A549 (cell line): ENCODE measurements around the gene TNNI3. TPM values are rescaled to one million over a fixed set of nuclear protein-coding genes. Genes with fewer than 3 reads are reported as not detected.

ENCODE experiments used
- ATAC-seq, 2 experiments: fragments of 200-7000 bp in 1 of 2; fragments of >200 bp in 1 of 2; cut with Nextera tagmentation in 1 of 2; cut with Tn5 transposase in 1 of 2; 3 replicates each; pipeline versions ENCODE4 v1.8.0 to v1.9.1; 2018 to 2020; ENCODE audit warnings: mild to moderate bottlenecking in 1 of 2, moderate library complexity in 1 of 2
- CTCF ChIA-PET: fragments of 300-600 bp; sonication (Branson Sonifier 250); formaldehyde crosslinking; extraction: SDS; loops from one replicate; lab custom pipeline; 2021; ENCODE audit warnings: antibody characterized with exemption, inconsistent platforms; lab: Yijun Ruan, JAX
- POLR2A ChIA-PET: fragments of 350-600 bp; formaldehyde crosslinking; extraction: SDS; loops from one replicate; lab custom pipeline; 2021; ENCODE audit warnings: antibody characterized with exemption, inconsistent platforms; lab: Yijun Ruan, JAX
- DNase-seq, 2 experiments: peaks; one replicate each; pipeline versions ENCODE4 v3.0.0 to v3.0.0-alpha.2; 2011 to 2016; ENCODE audit warnings: low read depth in 1 of 2, low spot score in 1 of 2
- FAIRE-seq: peaks from 2 replicates; lab custom pipeline; 2011; peaks lifted over from hg19 to GRCh38; lab: Jason Lieb, UNC
- H3K27ac ChIP-seq, 2 experiments: fragments of >200 bp; sonication (Bioruptor Twin); formaldehyde crosslinking; 3 replicates each; pipeline ENCODE4 v1.5.1; 2016 to 2017
- H3K4me1 ChIP-seq: fragments of >200 bp; sonication (Bioruptor Twin); formaldehyde crosslinking; 3 replicates; pipeline ENCODE4 v1.6.1; 2016
- H3K4me2 ChIP-seq: fragments of >200 bp; sonication (Bioruptor Twin); formaldehyde crosslinking; 3 replicates; pipeline ENCODE4 v1.6.1; 2016
- H3K4me3 ChIP-seq: fragments of >200 bp; sonication (Bioruptor Twin); formaldehyde crosslinking; 3 replicates; pipeline ENCODE4 v1.5.1; 2016
- H3K9me3 ChIP-seq: fragments of >200 bp; sonication (Bioruptor Twin); formaldehyde crosslinking; 3 replicates; pipeline ENCODE4 v1.6.1; 2016
- BHLHE40 ChIP-seq: IDR thresholded peaks from 2 replicates; pipeline ENCODE4 v1.6.1; 2012; ENCODE audit warnings: low read depth, low read length, inconsistent platforms
- CBX8 ChIP-seq: fragments of 200-600 bp; sonication (generic); IDR thresholded peaks from 2 replicates; pipeline ENCODE4 v1.6.1; 2016
- CEBPB ChIP-seq, 2 experiments: fragments of >200 bp in 1 of 2; sonication (Bioruptor Twin) in 1 of 2; formaldehyde crosslinking in 1 of 2; IDR thresholded peaks; 2 replicates each; pipeline ENCODE4 v1.6.1; 2012 to 2016
- CHD4 ChIP-seq: fragments of 200-600 bp; sonication (generic); IDR thresholded peaks from 2 replicates; pipeline ENCODE4 v1.6.1; 2016; ENCODE audit warnings: antibody characterized with exemption, mild to moderate bottlenecking, borderline replicate concordance
- FOXS1 ChIP-seq: fragments of 250-450 bp; sonication (Bioruptor Pico); IDR thresholded peaks from 2 replicates; pipeline ENCODE4 v1.5.0; 2020; ENCODE audit warnings: mild to moderate bottlenecking, moderate library complexity
- GATA3 ChIP-seq: IDR thresholded peaks from 2 replicates; pipeline ENCODE4 v1.6.1; 2012; ENCODE audit warnings: borderline replicate concordance
- HOXB13 ChIP-seq: fragments of 250-450 bp; sonication (Bioruptor Pico); IDR thresholded peaks from 2 replicates; pipeline ENCODE4 v1.5.0; 2020; ENCODE audit warnings: low read depth, mild to moderate bottlenecking, moderate library complexity
- JUNB ChIP-seq: fragments of >200 bp; sonication (Bioruptor Twin); formaldehyde crosslinking; IDR thresholded peaks from 2 replicates; pipeline ENCODE4 v1.6.1; 2016
- KDM5A ChIP-seq: fragments of 200-600 bp; sonication (generic); IDR thresholded peaks from 2 replicates; pipeline ENCODE4 v1.6.1; 2016; ENCODE audit warnings: antibody characterized with exemption, mild to moderate bottlenecking
- MYC ChIP-seq: IDR thresholded peaks from 2 replicates; pipeline ENCODE4 v1.6.1; 2012; ENCODE audit warnings: mild to moderate bottlenecking, inconsistent platforms, low read length, improper control_type of control experiment, borderline replicate concordance
- NR3C1 ChIP-seq: fragments of >200 bp; sonication (Bioruptor Twin); formaldehyde crosslinking; IDR thresholded peaks from 3 replicates; pipeline ENCODE4 v1.6.1; 2017
- POLR2AphosphoS2 ChIP-seq: conservative IDR thresholded peaks from 2 replicates; pipeline ENCODE4 v1.6.1; 2012; ENCODE audit warnings: low read length, improper control_type of control experiment, inconsistent platforms
- RAD21 ChIP-seq, 2 experiments: fragments of >200 bp in 1 of 2; sonication (Bioruptor Twin) in 1 of 2; formaldehyde crosslinking in 1 of 2; IDR thresholded peaks in 1 of 2; conservative IDR thresholded peaks in 1 of 2; 2 replicates in 1 of 2; 3 replicates in 1 of 2; pipeline ENCODE4 v1.6.1; 2012 to 2018; ENCODE audit warnings: inconsistent platforms in 1 of 2
- RARB ChIP-seq: fragments of 250-450 bp; sonication (Bioruptor Pico); IDR thresholded peaks from 2 replicates; pipeline ENCODE4 v1.8.0; 2021; ENCODE audit warnings: mild to moderate bottlenecking, moderate library complexity
- SREBF2 ChIP-seq: fragments of 450-650 bp; IDR thresholded peaks from 2 replicates; pipeline ENCODE4 v1.6.1; 2014; ENCODE audit warnings: mild to moderate bottlenecking, moderate library complexity
- TFCP2L1 ChIP-seq: fragments of 250-450 bp; sonication (Bioruptor Pico); IDR thresholded peaks from 2 replicates; pipeline ENCODE4 v1.5.0; 2021; ENCODE audit warnings: mild to moderate bottlenecking
- ZNF302 ChIP-seq: fragments of 250-450 bp; sonication (Bioruptor Pico); IDR thresholded peaks from 2 replicates; pipeline ENCODE4 v1.9.0; 2021; ENCODE audit warnings: inconsistent platforms, mild to moderate bottlenecking, moderate library complexity
- WGBS: methylation state at CpG from one replicate; pipeline ENCODE4 v1.1.6; 2017; ENCODE audit errors: missing lambda C conversion rate; 5-methylcytosine and 5-hydroxymethylcytosine counted together
- polyA plus RNA-seq, 4 experiments: library from polyadenylated mRNA; depleted of rRNA in 3 of 4; stranded (reverse); fragments of >200 nt; fragmentation: RNase III in 1 of 4; extraction: RNeasy Plus Mini Kit Qiagen cat#74134 plus additional on column Dnase treatment in 1 of 4; gene quantifications; 2 replicates in 3 of 4; 3 replicates in 1 of 4; pipeline ENCODE4 v1.2.3, GENCODE V29; 2011 to 2017
- TF ChIP-seq, protein P1 (sequence below): fragments of 250-450 bp; sonication (Bioruptor Pico); IDR thresholded peaks from 2 replicates; pipeline ENCODE4 v1.5.0; 2020; ENCODE audit warnings: low read depth, mild to moderate bottlenecking, moderate library complexity
- TF ChIP-seq, protein P2 (sequence below): fragments of >200 bp; sonication (Bioruptor Twin); formaldehyde crosslinking; IDR thresholded peaks from 3 replicates; pipeline ENCODE4 v1.5.1; 2016
- TF ChIP-seq, protein P3 (sequence below): IDR thresholded peaks from 2 replicates; pipeline ENCODE4 v1.6.1; 2012
- TF ChIP-seq, protein P4 (sequence below): IDR thresholded peaks from 2 replicates; pipeline ENCODE4 v1.6.1; 2012
- TF ChIP-seq, protein P5 (sequence below): fragments of 250-450 bp; sonication (Bioruptor Pico); IDR thresholded peaks from 2 replicates; pipeline ENCODE4 v1.5.0; 2021; ENCODE audit warnings: mild to moderate bottlenecking, moderate library complexity, borderline replicate concordance
- TF ChIP-seq, protein P6 (sequence below): fragments of >200 bp; sonication (Bioruptor Twin); formaldehyde crosslinking; IDR thresholded peaks from 3 replicates; pipeline ENCODE4 v1.6.1; 2016
- TF ChIP-seq, protein P7 (sequence below): IDR thresholded peaks from 2 replicates; pipeline ENCODE4 v1.6.1; 2012; ENCODE audit warnings: low read depth, borderline replicate concordance

Gene TNNI3
- polyA plus RNA-seq, 2 of the 4 experiments (the other 2 are of a cell fraction): 6.5 to 7.8 TPM

DNA sequence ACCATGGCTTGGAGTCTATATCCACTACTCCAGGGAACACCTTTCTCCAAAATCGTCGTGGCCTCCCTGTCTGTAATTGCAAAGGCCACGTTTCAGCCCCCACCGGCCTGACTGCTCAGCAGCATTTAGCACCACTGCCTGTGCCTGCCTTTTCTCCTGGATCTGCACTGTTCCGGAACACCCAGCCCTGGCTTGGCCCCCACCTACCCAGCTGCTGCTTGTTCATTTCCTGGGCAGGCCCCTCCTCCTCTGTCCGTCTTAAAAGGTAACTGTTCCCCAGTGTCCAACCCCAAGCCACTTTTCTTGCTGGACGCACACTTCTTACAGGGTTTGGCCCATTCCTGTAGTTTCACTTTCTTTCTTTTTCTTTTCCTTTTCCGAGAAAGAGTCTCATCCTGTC is 31.1 kb upstream of the TNNI3 start:
- POLR2A ChIA-PET: interaction anchor here (0.6 to 1.6 kb wide), 5 partner anchors 9 to 219 kb away, joined by 3 to 5 read pairs (median 4); partner anchors contain the start of genes PPP1R12C, PTPRH, SYT5 and UBE2S
- H3K27ac ChIP-seq: peak overlapping the region; percentile 73 to 90
- TF ChIP-seq, protein P1, sequence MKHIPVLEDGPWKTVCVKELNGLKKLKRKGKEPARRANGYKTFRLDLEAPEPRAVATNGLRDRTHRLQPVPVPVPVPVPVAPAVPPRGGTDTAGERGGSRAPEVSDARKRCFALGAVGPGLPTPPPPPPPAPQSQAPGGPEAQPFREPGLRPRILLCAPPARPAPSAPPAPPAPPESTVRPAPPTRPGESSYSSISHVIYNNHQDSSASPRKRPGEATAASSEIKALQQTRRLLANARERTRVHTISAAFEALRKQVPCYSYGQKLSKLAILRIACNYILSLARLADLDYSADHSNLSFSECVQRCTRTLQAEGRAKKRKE (CRISPR knock-in tag): no peak
- TF ChIP-seq CEBPB (IDR thresholded peaks at IDR 0.05) (no peak), HOXB13 (no peak)
- TF ChIP-seq, protein P2, sequence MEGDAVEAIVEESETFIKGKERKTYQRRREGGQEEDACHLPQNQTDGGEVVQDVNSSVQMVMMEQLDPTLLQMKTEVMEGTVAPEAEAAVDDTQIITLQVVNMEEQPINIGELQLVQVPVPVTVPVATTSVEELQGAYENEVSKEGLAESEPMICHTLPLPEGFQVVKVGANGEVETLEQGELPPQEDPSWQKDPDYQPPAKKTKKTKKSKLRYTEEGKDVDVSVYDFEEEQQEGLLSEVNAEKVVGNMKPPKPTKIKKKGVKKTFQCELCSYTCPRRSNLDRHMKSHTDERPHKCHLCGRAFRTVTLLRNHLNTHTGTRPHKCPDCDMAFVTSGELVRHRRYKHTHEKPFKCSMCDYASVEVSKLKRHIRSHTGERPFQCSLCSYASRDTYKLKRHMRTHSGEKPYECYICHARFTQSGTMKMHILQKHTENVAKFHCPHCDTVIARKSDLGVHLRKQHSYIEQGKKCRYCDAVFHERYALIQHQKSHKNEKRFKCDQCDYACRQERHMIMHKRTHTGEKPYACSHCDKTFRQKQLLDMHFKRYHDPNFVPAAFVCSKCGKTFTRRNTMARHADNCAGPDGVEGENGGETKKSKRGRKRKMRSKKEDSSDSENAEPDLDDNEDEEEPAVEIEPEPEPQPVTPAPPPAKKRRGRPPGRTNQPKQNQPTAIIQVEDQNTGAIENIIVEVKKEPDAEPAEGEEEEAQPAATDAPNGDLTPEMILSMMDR: no peak
- TF ChIP-seq, protein P3, sequence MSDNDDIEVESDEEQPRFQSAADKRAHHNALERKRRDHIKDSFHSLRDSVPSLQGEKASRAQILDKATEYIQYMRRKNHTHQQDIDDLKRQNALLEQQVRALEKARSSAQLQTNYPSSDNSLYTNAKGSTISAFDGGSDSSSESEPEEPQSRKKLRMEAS: no peak
- H3K4me1 ChIP-seq: peaks cover 14% of the 10 kb centered on the region
- ATAC-seq (peak in 1 of 2 experiments; percentile 6; a peak in 1 of 6 replicates), FAIRE-seq (no peak), DNase-seq (no peak)
- H3K4me3 ChIP-seq: no peak overlapping the region
- H3K9me3 ChIP-seq: no peaks in the 10 kb centered on the region
- WGBS: 90% methylated on average over 8 of the region's 8 CpGs
- CTCF ChIA-PET: interaction anchor here (0.9 to 2.3 kb wide), 6 partner anchors 11 to 195 kb away, joined by 3 to 9 read pairs (median 3); partner anchors contain the start of genes DNAAF3 and TMEM190
- H3K4me2 ChIP-seq: peak overlapping the region; percentile 73

DNA sequence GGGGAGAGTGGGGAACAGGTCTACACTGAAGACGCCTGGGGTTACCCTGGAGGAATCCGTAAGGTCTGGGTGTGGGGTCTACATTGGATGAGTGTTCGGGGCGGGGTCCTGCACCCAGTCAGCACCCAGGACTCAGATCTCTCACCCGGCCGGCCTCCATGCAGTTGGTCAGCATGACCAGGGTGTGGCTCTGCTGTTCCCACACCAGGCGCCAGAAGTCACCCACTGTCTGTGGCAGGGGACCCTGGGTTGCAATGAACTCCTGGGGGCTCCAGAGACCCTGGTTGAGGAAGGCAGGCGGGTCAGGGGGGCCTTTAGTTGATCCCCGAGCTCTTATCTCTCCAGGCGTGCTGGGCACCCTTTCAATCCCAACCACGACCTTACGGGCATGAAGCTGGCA is 28.5 kb upstream of the TNNI3 start:
- CTCF ChIA-PET: interaction anchor here (0.9 to 1.3 kb wide), 2 partner anchors 11 to 26 kb away, joined by 3 read pairs; no protein-coding TSS in a partner anchor
- Histone ChIP-seq H3K4me2 (no peak overlapping the region), H3K4me1 (peaks cover 14% of the 10 kb centered on the region), H3K9me3 (no peaks in the 10 kb centered on the region), H3K4me3 (no peak overlapping the region), H3K27ac (no peak overlapping the region)
- POLR2A ChIA-PET: no interaction called here
- no peak for FAIRE-seq
- 70% methylated on average over 12 of the region's 12 CpGs for WGBS
- no peak for ATAC-seq
- no peak for TF ChIP-seq CEBPB (IDR thresholded peaks at IDR 0.05)
- TF ChIP-seq, protein P2: no peak
- no peak for TF ChIP-seq CHD4
- TF ChIP-seq BHLHE40: no peak
- no peak for TF ChIP-seq GATA3
- TF ChIP-seq NR3C1: no peak
- TF ChIP-seq CBX8: no peak
- no peak for TF ChIP-seq JUNB
- no peak for TF ChIP-seq KDM5A
- no peak for TF ChIP-seq RAD21 (conservative IDR thresholded peaks at IDR 0.05 in 1 of 2, IDR thresholded peaks at IDR 0.05 in 1 of 2)
- TF ChIP-seq ZNF302 (CRISPR knock-in tag): no peak
- TF ChIP-seq, protein P4, sequence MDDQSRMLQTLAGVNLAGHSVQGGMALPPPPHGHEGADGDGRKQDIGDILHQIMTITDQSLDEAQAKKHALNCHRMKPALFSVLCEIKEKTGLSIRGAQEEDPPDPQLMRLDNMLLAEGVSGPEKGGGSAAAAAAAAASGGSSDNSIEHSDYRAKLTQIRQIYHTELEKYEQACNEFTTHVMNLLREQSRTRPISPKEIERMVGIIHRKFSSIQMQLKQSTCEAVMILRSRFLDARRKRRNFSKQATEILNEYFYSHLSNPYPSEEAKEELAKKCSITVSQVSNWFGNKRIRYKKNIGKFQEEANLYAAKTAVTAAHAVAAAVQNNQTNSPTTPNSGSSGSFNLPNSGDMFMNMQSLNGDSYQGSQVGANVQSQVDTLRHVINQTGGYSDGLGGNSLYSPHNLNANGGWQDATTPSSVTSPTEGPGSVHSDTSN: no peak
- DNase-seq: no peak

DNA sequence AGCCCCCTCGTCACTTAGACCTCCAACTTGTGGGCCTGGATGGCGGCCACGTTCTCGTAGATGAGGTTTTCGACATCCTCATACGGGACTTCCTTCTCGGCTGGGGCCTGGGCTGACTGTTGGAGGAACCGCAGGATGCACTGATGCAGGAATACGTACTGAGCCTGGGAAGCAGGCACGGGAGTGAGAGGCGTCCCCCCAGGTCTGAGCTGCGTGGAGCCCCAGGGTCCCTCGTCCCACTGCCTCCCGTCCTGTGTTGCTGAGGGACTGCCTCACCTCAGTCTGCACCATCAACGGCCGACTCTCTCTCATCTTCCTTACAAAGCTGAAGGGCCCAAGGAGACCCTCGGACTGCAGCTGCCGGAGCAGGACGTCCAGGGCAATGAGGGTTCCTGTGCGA is 24.2 kb upstream of the TNNI3 start:
- Histone ChIP-seq H3K27ac (no peak overlapping the region), H3K4me1 (peaks cover 14% of the 10 kb centered on the region), H3K4me2 (no peak overlapping the region), H3K4me3 (no peak overlapping the region), H3K9me3 (no peaks in the 10 kb centered on the region)
- POLR2A ChIA-PET: no interaction called here
- WGBS: 73% methylated on average over 18 of the region's 20 CpGs
- FAIRE-seq: no peak
- CTCF ChIA-PET: interaction anchor here (2.0 to 10.0 kb wide), 6 partner anchors 7 to 41 kb away, joined by 7 to 64 read pairs (median 14); partner anchors contain the start of gene DNAAF3
- no peak for ATAC-seq
- DNase-seq: no peak
- TF ChIP-seq KDM5A: no peak
- TF ChIP-seq FOXS1 (CRISPR knock-in tag): no peak
- TF ChIP-seq POLR2AphosphoS2: no peak
- TF ChIP-seq TFCP2L1 (CRISPR knock-in tag): no peak
- no peak for TF ChIP-seq MYC
- TF ChIP-seq, protein P5, sequence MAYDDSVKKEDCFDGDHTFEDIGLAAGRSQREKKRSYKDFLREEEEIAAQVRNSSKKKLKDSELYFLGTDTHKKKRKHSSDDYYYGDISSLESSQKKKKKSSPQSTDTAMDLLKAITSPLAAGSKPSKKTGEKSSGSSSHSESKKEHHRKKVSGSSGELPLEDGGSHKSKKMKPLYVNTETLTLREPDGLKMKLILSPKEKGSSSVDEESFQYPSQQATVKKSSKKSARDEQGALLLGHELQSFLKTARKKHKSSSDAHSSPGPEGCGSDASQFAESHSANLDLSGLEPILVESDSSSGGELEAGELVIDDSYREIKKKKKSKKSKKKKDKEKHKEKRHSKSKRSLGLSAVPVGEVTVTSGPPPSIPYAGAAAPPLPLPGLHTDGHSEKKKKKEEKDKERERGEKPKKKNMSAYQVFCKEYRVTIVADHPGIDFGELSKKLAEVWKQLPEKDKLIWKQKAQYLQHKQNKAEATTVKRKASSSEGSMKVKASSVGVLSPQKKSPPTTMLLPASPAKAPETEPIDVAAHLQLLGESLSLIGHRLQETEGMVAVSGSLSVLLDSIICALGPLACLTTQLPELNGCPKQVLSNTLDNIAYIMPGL (CRISPR knock-in tag): no peak
- no peak for TF ChIP-seq RARB (CRISPR knock-in tag)
- TF ChIP-seq, protein P6, sequence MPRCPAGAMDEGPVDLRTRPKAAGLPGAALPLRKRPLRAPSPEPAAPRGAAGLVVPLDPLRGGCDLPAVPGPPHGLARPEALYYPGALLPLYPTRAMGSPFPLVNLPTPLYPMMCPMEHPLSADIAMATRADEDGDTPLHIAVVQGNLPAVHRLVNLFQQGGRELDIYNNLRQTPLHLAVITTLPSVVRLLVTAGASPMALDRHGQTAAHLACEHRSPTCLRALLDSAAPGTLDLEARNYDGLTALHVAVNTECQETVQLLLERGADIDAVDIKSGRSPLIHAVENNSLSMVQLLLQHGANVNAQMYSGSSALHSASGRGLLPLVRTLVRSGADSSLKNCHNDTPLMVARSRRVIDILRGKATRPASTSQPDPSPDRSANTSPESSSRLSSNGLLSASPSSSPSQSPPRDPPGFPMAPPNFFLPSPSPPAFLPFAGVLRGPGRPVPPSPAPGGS: no peak
- TF ChIP-seq, protein P7, sequence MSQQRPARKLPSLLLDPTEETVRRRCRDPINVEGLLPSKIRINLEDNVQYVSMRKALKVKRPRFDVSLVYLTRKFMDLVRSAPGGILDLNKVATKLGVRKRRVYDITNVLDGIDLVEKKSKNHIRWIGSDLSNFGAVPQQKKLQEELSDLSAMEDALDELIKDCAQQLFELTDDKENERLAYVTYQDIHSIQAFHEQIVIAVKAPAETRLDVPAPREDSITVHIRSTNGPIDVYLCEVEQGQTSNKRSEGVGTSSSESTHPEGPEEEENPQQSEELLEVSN: no peak
- no peak for TF ChIP-seq SREBF2
- TF ChIP-seq BHLHE40: no peak
